RPMI8226 (cell line): ENCODE measurements around the gene SETBP1.
A peak's percentile ranks its signal among the peaks of the same experiment; 100 is the strongest.

ENCODE experiments used
- DNase-seq: peaks from one replicate; pipeline ENCODE4 v3.0.0-alpha.2; 2015

Gene SETBP1

DNA sequence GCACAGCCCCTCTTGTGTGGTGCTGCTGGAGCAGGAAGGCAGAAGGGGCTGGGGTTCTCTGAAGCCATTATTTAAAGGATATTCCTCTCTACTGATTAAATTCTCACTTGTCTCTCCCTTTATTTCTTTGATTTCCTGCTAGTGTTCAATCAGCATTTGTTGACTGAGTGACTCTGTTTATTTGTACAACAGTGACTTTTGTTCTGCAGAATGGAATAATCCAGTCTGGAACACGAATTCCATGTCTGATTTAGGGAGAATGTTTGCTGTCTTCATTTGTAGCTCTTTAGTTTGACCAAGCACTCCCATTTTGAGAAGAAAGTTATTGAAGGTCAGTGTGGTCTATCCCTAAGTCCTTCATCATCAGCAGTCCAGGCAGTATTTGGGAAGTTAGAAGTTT is 141.2 kb downstream of the SETBP1 start:
- no peak for DNase-seq

DNA sequence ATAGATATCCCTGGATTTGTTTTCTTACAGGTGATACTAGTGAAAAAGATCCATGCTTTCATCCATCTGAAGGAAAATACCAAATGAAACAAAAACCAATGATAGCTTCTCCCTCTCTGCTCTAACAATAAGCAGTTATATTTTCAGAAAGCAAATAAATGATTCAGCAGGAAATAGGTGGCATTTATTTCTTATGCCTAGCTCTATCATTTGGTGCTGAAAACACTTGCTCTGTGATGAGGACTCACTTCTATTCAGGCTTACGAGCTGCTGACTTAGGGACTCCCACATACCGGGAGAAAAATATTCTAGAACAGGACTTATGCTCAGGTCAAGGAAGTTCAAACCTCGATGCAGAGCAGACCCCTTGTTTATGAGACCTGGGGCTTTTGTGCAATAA is 142.6 kb downstream of the SETBP1 start:
- no peak for DNase-seq

DNA sequence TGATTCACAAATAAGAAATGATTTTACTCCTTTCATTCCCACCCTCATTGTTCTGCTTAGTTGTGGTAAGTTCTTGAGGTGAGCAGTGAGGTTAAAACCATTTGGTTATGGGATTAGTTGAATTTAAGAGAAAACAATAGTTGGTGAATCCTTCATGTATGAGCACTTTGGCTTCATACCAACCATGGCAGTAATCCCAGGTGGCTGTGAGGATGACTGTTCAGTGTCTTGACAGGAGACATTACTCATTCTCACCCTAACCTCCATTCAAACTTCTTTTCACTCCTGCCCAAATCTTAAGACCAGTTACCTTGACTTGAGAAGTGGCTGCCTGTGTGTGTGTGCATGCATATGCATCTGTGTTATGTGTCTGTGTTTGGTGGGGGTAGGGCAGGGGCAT is 143.1 kb downstream of the SETBP1 start:
- DNase-seq: peak; percentile 25

DNA sequence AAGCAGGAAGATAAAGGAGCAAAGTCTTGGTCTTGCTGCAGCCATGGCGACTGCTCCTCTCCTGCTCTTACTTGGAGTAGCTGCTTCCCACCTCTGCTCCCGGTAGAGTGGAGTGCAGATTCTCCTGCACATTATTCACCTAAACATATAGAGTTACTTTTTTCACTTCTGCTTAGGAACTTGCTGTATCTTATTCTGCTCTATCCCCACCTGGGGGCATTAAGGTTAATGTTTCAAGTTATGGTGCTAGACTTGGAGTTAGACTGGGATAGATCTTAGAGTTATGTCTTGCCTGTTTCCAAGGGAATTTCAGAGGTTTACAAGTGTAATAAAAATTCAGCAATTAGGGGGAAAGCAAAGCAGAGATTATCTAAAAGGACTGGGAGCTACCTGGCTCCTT is 144.2 kb downstream of the SETBP1 start:
- DNase-seq: peak; percentile 29

DNA sequence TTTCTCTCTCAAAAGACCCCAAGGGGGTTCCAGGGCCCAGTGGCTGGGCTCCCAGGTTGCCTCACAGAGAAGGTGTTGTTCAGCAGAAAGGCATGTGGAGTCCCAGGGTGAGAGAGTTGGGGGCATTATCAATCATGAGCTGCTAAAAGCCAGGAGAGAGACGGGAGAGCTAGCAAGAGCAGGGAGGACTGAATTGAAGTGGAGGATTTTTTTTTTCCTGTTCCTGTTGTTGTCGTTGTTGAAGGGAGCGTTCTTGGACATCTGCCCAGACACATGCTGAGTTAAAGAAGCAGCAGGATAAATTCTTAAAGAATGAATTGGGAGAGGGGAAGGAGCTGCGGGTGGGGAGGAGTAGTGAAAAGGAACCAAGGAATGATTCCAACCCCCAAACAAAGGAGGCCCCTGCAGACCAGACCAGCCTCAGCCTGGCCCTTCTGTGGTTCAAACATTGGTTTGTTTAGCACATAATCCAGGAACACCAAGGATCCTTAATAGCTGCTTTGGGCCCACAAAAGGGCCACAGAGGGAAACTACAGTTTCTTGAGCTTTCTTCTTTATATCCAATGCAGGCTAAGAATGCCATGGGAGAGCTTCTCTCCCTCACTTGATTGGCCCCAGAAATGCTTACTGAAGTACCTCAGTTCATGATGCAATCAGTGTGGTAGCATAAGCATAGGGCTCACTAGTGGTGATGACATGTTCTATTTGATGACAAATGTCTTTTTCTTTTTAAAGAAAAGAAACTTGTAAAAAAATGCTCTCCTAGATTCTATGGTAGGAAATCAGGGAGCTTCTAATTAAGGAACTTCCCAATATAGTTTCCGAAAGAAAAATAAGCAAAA is 146.0 kb downstream of the SETBP1 start:
- no peak for DNase-seq

DNA sequence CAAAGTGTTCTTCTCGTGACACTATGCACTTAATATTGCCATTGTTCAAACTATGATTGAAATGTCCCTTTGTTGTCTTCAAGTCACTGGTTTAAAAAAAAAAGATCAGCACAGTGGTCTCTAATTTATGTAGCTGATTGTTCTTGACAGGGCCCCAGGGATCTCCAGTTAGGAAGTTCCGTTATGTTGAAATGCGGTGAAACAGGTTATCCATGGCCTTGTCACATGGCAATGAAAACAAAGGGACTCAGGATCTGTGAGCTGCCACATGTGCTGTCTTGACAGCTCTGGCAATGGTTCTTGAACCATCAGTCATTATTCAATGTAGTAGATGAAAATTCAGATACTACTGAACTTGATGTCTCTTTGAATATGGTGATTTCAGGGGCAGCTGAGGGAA is 147.4 kb downstream of the SETBP1 start:
- DNase-seq: no peak

DNA sequence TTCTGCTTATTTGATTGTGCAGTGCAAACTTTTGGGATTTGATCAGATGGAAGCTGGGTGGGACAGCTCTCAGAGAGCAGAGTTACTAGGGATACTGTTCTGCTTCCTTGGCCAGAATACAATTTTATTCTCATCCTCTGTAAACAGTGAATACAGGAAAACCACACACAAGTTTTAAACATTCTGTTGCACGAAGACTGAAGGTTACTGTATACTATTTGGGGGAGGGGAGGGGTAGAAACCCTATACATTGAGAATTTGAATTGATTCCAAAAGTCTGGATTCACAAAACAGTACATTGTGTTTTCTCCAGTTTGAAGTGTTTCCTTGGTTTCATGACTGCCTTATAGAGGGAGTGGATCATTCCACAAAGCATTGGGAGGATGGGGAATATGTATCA is 149.9 kb downstream of the SETBP1 start:
- DNase-seq: no peak

DNA sequence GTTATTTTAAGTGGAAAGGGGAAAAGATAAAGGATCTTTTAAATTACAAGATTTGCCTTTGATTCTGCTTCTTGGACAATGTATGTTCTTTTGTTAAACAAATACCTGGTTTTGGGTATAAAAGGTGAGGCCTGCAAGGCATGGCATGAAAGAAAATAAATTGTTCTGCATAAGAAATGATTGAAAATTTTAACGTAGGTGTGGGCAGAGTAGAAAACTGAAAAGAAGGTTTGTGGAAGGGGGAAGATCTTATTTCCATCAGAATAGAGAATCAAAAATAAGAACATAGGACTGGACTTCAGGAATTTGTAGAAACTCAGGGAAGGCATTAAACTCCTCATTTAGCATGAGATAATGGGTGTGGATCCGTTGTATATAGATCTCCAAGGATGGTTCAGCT is 153.1 kb downstream of the SETBP1 start:
- no peak for DNase-seq

DNA sequence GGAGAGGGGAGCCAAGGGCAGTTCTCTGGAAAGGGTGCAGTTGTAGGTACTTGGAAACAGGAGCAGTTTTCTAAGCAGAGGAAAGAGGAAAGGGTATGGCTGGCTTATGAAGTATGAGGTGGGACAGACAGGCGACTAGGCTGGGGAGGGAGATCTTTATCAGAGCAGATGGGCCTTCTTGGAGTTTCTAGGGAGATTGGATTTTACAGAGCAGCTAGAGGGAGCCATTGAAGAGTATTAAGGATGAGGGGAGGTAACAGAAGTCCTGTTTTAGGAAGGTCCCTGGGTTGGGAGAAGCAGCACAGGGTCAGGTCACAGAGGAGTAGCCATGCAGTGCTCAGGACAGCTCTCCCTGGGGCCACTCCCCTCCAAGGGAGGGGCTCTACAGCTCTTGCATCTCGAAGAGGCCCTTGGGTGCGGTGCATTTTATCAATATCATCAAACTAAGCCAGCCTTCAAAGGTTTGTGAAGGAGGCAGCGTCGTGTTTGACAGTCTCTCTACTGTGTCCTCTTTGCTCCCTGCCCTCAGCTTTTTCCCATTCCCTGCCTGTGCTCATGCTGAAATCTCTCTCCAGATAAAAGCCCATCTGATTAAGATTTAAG is 154.3 kb downstream of the SETBP1 start:
- DNase-seq: no peak

DNA sequence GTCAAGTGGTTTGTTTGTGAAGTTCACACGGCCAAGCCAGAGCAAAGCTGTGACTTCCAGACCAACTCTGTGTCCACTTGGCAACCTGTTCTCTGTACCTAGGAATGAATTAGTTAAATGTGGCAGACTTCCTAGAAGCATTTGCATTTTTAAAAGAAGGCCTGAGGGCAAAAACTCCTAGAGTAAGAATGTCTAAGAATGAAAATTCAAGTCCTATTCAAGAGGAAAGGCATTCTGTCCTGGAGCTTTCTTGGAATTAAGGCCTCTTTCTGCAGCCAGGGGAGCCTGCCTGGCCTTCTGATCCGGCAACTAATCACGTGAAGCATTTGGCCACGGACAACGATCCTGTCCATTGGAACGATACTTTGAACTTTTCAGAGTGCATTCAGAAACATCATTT is 155.0 kb downstream of the SETBP1 start:
- DNase-seq: no peak

DNA sequence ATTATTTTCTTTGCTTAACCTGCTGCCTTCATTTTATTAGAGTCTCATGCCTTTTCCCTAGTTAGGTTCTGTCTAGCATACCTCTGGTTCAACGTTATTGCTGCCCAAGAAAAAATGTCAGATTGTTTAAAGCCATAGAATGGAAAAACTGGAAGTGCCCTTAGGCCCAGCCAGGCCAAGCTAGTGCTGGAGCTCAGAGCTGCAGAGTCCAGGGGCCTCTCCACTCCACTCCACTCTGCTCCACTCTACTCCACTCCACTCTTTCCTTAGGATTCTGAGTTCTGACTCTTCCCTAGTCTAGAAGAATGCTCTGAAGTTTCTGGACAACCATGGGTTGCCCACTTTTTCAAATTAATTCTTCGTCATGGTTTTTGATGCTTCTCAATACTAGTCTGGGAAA is 155.6 kb downstream of the SETBP1 start:
- no peak for DNase-seq

DNA sequence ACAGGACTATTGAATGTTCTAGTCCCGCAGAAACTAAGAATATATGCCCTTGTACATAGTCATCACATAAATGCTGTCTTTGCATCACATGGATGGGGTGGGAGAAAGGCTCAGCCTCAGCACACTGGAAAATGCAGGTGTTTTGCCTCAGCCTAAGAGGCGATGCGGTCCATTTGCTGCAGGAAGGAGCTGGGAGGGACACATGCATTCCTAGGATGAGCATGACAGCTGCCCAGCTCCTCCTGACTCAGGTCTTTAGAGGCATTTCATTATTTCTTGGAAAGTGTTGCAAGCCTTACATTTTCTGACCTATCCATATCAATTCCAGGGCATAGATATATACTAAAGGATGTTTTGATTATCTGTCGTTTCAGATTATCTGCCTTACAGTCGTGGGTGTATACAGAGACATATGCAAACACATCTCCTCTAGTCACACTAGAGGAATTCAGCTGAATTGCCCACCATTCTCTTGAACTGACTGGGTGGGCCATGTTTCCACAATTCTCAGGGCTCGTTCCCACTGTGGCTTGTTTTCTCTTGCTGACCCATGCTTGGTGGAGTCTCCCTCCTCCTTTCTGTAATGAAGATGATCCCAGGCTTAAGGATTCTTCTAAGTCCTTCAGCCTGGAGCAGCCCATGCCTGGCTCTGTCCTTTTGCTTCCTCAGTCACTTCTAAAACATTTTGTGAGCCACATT is 156.9 kb downstream of the SETBP1 start:
- DNase-seq: no peak

DNA sequence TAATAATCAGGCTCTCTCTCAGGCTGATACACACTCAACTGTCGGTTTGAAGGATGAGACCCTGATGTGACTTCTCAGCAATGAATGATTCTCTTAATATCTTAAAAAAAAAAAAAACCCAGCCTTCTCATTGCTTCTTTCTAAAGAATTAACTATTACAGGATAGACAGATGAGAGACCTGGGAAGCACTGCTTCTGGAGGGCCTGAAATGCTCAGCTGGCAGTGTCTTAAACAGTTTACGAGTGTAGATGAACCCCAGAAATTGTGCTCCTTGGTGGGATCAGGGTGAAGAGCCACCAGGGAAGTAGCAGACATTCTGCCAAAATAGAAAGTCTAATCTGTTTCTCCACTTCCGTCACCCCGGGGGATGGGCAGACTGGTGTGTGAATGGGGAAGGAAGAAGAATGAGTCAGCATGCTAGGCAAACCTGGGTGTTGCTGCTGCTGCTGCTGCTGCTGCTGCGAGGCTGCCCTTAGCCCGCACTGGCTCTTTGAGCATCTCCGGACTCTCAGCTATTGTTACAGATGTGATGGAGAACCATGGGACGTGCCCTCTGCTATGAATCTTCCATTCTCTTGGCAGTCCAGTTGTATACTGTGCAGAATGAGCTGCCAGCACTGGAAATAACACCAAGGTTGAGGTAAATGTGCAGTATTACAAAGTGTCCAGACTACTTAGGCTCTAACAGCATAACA is 158.4 kb downstream of the SETBP1 start:
- peak; percentile 86 for DNase-seq

DNA sequence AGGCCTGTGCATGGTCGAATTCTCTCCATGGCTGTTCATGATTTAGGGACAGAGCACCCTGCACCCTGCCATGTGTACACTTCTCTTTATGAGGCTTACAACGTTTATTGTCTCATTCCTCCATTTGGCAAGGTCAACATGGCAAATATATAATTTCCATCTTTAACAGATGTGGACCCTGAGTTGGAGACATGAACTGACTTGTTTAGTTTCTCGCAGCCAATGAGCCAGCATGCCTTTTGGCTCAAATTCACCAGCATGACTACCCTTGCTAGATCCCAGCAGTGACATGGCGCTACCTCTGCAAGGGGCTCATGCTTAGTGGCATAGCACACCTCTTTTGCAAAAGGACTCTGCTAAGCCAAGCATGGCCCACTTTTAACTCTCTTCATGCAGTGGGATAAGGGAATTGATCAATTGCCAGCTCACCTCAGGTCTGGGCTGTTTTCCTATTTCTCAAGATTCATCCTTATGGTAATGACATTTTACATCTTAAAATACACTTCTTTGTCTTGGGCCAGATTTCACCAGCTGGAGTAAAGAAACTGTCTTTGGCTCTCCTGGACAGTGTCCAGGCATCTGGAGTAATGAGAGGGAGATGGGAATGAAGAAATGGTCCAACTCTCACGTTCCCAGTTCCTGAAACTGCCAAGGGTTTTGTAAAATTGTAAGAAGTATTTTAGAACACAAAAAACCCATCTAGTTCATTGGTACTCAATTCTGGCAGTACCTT is 159.5 kb downstream of the SETBP1 start:
- DNase-seq: no peak

DNA sequence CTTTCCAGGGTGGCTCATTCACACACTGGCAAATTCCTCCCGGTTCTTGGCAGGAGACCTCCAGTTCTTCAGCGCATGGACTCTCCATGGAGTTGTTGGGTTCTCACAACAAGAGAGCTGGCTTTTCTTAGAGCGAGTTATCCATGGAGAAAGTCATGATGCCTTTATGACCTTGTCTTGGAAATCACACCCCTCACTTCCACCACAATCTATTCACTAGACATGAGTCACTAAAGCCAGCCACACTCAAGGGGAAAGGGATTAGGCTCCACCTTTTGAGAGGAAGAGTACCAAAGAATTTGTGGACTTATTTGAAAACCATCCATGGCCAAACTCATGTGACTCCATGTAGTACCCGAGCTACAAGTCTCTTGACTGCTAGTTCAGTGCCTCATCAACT is 160.5 kb downstream of the SETBP1 start:
- no peak for DNase-seq

DNA sequence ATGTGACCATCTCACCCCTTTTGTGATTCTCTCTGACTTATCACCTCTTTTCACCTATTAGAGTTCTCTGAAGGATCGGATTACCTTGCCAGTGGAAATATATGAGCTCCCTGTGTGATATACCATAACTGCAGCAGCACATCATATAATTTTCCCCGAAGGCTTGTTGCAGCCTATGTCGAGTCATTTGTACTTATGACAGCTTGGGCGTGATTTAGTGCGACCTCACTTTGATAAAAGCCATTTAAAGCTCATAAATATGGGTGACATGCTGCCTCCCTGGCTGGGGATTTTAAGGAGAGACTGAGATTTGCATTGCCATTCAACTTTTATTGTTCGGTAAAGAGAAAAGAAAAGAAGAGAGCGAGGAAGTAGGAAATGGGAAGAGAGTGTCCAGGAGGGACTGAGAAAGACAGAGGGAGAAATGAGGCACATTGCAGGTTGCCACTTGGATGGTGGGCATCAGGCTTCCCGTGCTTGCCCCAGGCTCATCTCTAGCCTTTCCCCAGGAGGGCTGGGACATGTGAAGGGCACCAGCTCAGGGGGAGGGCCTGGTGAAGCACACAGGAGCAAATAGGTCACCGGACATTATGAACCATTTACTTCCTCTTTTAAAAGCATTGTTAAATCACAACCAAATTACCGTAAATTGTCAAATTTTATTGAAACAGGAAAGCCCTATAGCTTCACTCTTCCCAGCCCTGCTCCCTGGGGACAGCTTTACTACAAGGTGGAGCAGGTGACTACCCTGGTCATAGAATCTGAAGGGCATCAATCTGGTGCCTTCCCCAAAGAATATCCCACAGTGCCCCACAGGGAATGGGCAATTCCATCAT is 161.3 kb downstream of the SETBP1 start:
- DNase-seq: no peak

DNA sequence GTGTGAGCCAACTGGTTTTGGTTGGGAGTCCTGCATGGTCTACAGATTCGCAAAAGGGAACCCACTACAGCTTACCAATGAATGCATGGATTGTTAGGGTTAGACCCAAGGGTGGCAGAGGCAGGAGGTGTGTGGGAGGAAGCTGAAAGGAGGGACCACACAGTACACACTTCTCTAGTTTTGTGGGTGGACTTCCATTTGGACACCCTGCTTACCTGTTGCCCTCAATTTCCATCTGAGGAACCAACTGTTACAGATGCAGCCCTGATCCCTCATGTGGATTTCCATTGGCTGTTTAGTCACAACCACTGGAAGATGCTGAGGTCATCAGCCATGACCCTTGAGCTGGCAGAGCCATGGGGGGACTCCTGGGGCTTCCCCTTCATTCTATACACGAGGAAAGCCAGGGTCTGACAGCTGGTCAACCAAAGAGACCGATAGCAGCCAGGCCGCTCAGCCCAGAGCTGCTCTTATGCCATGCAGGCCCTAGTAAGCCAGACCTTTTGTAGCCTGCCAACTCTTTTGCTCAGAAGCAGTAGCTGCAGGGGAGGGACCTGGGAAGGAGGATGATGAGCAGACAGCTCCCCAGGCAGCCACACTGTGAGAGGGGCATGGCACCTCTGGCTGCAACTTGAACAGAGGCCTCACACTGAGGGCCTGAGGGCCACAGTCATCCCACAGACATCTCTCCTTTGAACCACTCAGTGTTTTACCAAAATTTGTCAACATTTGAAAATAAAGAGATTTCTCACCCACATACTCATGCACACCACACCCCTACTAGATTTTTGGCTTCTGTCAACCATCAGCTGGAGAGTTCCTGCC is 162.1 kb downstream of the SETBP1 start:
- no peak for DNase-seq

DNA sequence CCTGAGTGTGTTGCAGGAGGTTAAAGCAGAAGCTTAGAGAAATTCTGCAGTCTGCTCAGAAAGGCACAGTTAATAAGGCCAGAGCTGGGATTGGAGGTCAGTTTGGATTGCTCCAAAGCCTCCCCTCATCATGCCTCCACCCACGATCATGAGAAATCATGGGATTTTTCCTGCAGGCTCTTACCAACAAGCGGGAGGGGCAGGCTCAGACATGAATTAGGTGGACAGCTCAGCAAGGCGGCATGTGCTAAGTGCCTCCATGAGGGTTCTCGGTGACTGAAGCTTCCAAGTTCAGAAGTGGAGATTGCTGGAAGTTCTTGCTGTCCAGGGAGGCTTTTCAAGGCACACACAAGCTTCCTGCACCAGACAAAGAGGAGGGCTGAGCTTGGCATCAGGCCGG is 163.8 kb downstream of the SETBP1 start:
- DNase-seq: no peak

DNA sequence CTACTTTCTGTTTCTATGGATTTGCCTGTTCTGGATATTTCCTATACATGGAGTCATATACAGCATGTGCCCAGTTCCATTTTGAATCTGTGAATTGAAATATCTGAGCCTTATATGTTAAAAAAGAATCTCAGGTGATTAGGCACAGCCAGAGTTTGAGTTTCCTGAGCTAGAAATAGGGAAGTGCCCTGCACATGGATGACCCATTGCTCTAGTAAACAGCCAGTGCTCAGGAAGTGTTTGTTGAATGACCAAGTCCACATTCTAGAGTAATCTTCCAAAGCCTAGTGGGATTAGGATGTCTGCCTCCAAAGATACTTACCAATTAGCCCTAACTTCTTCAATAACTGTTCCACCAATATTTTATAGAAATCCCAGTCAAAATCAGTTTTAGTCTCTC is 165.8 kb downstream of the SETBP1 start:
- no peak for DNase-seq

DNA sequence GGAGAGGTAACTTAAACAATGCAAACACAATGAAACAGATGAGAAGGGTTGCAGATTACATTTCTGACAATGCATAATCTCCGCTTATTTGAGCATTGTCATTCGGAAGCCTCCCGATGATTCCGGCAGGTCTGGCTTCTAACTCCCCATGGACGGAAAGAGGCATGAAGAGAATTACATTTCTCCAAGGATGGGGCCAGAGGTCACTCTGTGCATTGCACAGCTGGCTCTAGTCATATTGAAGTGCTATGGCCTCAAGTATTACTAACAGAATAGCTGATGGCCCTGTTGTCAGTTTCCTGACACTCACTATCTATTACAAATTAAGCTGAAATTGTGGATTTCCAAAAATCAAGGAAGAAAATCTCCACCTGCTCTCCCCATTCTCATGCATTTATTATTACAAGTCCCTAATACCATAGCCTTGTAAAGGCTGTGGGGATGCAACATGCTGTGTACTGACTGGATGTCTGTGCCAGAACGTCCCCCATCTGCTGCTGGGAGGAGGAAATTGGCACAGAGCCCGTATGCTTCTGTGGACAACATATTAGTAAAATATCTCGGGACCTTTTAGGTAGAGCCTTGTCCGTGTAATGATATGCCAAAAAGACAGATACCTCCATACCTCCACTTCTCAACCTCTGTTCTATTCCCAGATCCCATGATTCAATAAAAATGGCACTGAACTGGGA is 168.1 kb downstream of the SETBP1 start:
- no peak for DNase-seq
